ENCODE results near the gene CREB3.

The CREB3 gene

GRCh38 chr9:35687972-35688557 lies 44.4 kb upstream of the CREB3 start:
- peak overlapping the region; percentile 52 for H3K4me2 ChIP-seq (ENCODE audit: low read length)
- H3K27me3 ChIP-seq (ENCODE audit: control insufficient read depth, low read length) = no peaks in the 10 kb centered on the region
- TF ChIP-seq EZH2phosphoT487 (IDR thresholded peaks at IDR 0.05; ENCODE audit: borderline replicate concordance, low read length) = no peak
- TF ChIP-seq, protein P1, sequence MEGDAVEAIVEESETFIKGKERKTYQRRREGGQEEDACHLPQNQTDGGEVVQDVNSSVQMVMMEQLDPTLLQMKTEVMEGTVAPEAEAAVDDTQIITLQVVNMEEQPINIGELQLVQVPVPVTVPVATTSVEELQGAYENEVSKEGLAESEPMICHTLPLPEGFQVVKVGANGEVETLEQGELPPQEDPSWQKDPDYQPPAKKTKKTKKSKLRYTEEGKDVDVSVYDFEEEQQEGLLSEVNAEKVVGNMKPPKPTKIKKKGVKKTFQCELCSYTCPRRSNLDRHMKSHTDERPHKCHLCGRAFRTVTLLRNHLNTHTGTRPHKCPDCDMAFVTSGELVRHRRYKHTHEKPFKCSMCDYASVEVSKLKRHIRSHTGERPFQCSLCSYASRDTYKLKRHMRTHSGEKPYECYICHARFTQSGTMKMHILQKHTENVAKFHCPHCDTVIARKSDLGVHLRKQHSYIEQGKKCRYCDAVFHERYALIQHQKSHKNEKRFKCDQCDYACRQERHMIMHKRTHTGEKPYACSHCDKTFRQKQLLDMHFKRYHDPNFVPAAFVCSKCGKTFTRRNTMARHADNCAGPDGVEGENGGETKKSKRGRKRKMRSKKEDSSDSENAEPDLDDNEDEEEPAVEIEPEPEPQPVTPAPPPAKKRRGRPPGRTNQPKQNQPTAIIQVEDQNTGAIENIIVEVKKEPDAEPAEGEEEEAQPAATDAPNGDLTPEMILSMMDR (IDR thresholded peaks at IDR 0.05; ENCODE audit: low read depth, low read length, poor library complexity, severe bottlenecking) = no peak
- no peaks in the 10 kb centered on the region for H3K9me2 ChIP-seq (replicated peaks; ENCODE audit: control insufficient read depth, low read length)
- H3F3A ChIP-seq (ENCODE audit: control insufficient read depth, insufficient read depth) = peaks cover 8% of the 10 kb centered on the region; the same call in 1 of the 2 replicates
- no peak overlapping the region for H3K27ac ChIP-seq (ENCODE audit: low read depth, low read length)
- no peaks in the 10 kb centered on the region for H3K36me3 ChIP-seq (ENCODE audit: control insufficient read depth, low read length)
- no peak overlapping the region for H3K4me3 ChIP-seq (ENCODE audit: low read length)
- H3K79me2 ChIP-seq (ENCODE audit: control insufficient read depth, low read length) = no peaks in the 10 kb centered on the region
- H4K20me1 ChIP-seq (ENCODE audit: control insufficient read depth, insufficient read depth, low read depth, low read length) = no peaks in the 10 kb centered on the region
- H3K4me1 ChIP-seq (ENCODE audit: control insufficient read depth, low read length) = peaks cover 49% of the 10 kb centered on the region
- no peaks in the 10 kb centered on the region for H3K9me3 ChIP-seq (ENCODE audit: control insufficient read depth, insufficient read depth, low read length)

DNA sequence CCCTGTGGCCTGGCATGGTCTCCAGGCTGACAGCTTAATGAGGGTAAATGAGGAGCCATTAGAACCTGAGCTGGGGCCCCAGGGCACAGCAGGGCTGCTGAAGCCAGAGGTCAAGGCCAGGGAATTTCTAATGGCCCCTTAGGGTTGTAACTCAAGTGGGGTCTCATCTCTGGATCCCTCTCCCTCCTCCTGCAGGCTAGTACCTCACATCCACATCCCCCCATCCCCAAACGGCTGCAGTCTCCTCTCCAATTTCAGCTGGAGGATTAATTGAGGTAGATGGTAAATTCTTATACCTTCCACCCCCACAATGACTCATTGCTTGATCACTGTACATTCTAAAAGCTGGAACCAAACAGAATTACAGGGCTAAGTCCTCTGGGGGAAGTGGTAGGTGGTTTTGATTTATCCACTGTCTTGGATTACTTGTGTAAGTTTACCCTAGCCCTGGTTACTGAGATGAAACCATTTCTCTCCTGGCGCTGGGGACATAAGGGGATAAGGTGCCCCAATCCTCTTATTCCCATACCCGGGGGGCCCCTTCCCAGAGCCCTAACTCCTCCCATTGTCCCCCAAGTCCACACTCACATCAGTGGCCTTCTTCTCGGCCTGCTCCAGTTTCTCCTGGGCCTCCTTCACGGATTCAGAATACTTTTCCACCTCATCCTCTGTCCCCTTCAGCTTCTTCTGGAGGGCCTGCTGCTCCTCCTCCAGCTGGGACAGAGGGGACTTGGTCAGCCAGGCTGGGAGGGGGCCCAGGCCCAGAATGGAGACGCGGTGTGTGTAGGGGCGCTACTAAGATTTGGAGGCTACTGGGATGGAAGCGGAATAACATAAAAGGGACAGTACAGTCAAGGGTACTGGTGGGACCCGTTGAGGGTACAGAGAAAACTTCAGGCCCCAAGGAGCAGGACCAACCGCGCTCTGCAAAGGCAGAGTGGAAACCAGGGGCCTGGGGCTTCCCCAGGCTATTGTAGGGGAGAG lies 43.6 kb upstream of the CREB3 start:
- no peak overlapping the region for H3K27ac ChIP-seq (ENCODE audit: low read depth, low read length)
- no peak overlapping the region for H3K4me3 ChIP-seq (ENCODE audit: low read length)
- H3F3A ChIP-seq (ENCODE audit: control insufficient read depth, insufficient read depth) = peaks cover 8% of the 10 kb centered on the region; the same call in 1 of the 2 replicates
- no peaks in the 10 kb centered on the region for H4K20me1 ChIP-seq (ENCODE audit: control insufficient read depth, insufficient read depth, low read depth, low read length)
- no peak overlapping the region; the same call in 1 of the 2 replicates for H3K4me2 ChIP-seq (ENCODE audit: low read length)
- H3K9me3 ChIP-seq (ENCODE audit: control insufficient read depth, insufficient read depth, low read length) = no peaks in the 10 kb centered on the region
- no peaks in the 10 kb centered on the region for H3K79me2 ChIP-seq (ENCODE audit: control insufficient read depth, low read length)
- H3K36me3 ChIP-seq (ENCODE audit: control insufficient read depth, low read length) = no peaks in the 10 kb centered on the region
- TF ChIP-seq, protein P1 (IDR thresholded peaks at IDR 0.05; ENCODE audit: low read depth, low read length, poor library complexity, severe bottlenecking) = no peak
- TF ChIP-seq EZH2phosphoT487 (IDR thresholded peaks at IDR 0.05; ENCODE audit: borderline replicate concordance, low read length) = no peak
- no peaks in the 10 kb centered on the region for H3K27me3 ChIP-seq (ENCODE audit: control insufficient read depth, low read length)
- H3K4me1 ChIP-seq (ENCODE audit: control insufficient read depth, low read length) = peaks cover 49% of the 10 kb centered on the region
- H3K9me2 ChIP-seq (replicated peaks; ENCODE audit: control insufficient read depth, low read length) = no peaks in the 10 kb centered on the region

DNA sequence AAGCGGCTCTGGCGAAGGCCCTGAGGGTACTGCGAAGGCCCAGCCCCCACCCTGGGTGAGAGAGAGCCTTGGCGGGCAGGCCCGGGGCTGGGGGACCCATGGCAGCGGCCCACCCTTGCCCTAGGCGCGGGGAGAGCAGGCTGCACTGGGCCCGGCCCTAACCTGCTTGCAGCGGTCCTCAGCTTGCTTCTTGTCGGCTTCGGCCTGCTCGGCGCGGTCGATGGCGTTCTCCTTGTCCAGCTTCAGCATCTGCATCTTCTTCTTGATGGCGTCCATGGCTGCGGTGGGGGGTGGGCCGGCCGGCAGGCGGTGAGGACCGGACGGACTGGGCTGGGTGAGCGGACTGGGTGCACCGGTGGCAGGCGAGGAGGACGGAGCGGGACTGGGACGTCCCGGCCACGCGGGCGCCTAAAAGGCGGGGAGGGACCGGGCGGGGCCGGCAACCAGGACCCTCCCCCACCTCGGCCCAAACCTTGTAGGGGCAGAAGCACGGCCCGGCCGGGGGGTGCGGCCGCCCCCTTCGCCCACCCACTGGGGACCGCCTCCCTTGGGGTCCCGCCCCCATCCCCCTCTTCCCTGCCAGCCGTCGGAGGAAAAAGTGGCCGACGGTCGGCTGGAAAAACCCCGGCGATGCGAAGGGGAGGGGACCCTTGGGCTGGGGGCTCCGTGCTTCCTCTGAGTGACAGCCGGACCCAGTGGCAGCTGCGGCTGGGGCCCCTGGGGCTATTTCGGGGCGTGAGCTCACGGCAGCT lies 42.7 kb upstream of the CREB3 start, which contains the start of gene TPM2:
TPM2 (minus strand) TSS at position 384 of the 752 bp plus-strand sequence; CDS start at position 276, 108 bp downstream.
- no peaks in the 10 kb centered on the region for H3K9me3 ChIP-seq (ENCODE audit: control insufficient read depth, insufficient read depth, low read length)
- H3K79me2 ChIP-seq (ENCODE audit: control insufficient read depth, low read length) = no peaks in the 10 kb centered on the region
- H3K36me3 ChIP-seq (ENCODE audit: control insufficient read depth, low read length) = no peaks in the 10 kb centered on the region
- H3F3A ChIP-seq (ENCODE audit: control insufficient read depth, insufficient read depth) = peaks cover 8% of the 10 kb centered on the region; the same call in 1 of the 2 replicates
- H3K4me1 ChIP-seq (ENCODE audit: control insufficient read depth, low read length) = peaks cover 49% of the 10 kb centered on the region
- H3K27me3 ChIP-seq (ENCODE audit: control insufficient read depth, low read length) = no peaks in the 10 kb centered on the region
- H3K4me2 ChIP-seq (ENCODE audit: low read length) = peak within 1 kb of the TSS; percentile 95
- no peak for TF ChIP-seq EZH2phosphoT487 (IDR thresholded peaks at IDR 0.05; ENCODE audit: borderline replicate concordance, low read length)
- TF ChIP-seq, protein P1 (IDR thresholded peaks at IDR 0.05; ENCODE audit: low read depth, low read length, poor library complexity, severe bottlenecking) = no peak
- peak within 1 kb of the TSS; percentile 81 for H3K4me3 ChIP-seq (ENCODE audit: low read length)
- no peaks in the 10 kb centered on the region for H4K20me1 ChIP-seq (ENCODE audit: control insufficient read depth, insufficient read depth, low read depth, low read length)
- H3K27ac ChIP-seq (ENCODE audit: low read depth, low read length) = peak within 1 kb of the TSS; percentile 30
- H3K9me2 ChIP-seq (replicated peaks; ENCODE audit: control insufficient read depth, low read length) = no peaks in the 10 kb centered on the region
